GM08714 (cell line): ENCODE data around the gene IGFALS.

ENCODE experiments used
- H3K4me3 ChIP-seq: fragments of 200-500 bp; sonication (Bioruptor generic); 2 replicates; pipeline ENCODE4 v1.5.1; 2014; ENCODE audit warnings: mild to moderate bottlenecking, low read length, inconsistent platforms
- ZNF274 ChIP-seq: IDR thresholded peaks from 2 replicates; pipeline ENCODE4 v1.6.1; 2012; ENCODE audit warnings: mild to moderate bottlenecking, low read depth, low read length

The IGFALS gene

GRCh38 chr16:1745900-1746692 lies 47.4 kb downstream of the IGFALS start:
- no peak for TF ChIP-seq ZNF274
- no peak overlapping the region for H3K4me3 ChIP-seq

GRCh38 chr16:1745181-1745899 lies 48.2 kb downstream of the IGFALS start:
- TF ChIP-seq ZNF274 = no peak
- H3K4me3 ChIP-seq = no peak overlapping the region

- no peak for TF ChIP-seq ZNF274
- H3K4me3 ChIP-seq = no peak overlapping the region
Observed at GRCh38 chr16:1744338-1744840, 49.1 kb downstream of the IGFALS start.

- H3K4me3 ChIP-seq = no peak overlapping the region
- TF ChIP-seq ZNF274 = no peak
Observed at GRCh38 chr16:1743376-1744337, 49.8 kb downstream of the IGFALS start.

DNA sequence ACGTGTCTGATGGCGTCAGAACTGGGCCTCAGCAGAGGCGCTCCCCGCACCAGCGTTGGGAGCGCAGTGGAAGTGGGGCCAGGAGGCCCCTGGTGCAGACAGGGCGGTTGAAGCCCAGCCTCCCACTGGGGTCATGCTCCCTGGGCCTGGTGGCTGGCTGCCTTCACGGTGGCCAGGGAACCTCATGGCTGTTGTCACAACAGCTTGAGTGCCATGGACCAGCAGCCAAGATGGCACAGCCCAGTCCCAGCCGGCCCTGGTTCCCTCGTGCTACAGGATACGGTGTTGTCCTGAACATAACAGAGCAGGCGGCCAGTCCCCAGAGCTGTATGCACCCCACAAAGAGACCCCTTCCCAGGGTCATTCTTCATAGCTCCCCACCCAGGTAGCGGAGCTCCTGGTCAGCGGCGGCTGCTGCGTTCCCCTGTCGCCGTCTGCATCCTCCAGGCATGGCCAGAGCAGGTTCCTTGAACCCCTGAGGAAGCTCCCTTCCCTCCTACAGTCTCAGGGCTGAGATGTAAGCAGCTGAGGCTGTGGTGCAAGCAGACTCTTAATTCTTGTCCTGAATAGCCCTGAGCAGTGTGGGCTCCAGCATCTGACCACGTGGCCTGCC lies 51.8 kb downstream of the IGFALS start:
- H3K4me3 ChIP-seq = no peak overlapping the region
- no peak for TF ChIP-seq ZNF274

- no peak overlapping the region for H3K4me3 ChIP-seq
- no peak for TF ChIP-seq ZNF274
Observed at GRCh38 chr16:1740781-1741490, 52.6 kb downstream of the IGFALS start.
